HG03575 (cell line): Measurements from ENCODE around the gene VNN1.
A peak's percentile ranks its signal among the peaks of the same experiment; 100 is the strongest.
"Not testable (repeated sequence)": the region's sequence is repeated elsewhere in the genome, so short reads cannot be mapped to it uniquely, and the experiment has no call there.

Experiments used
- ATAC-seq: cut with Tn5 transposase; IDR thresholded peaks from one replicate; pipeline ENCODE4 v1.9.1; 2021; ENCODE audit not compliant: unreplicated experiment, insufficient number of reproducible peaks, low FRiP score; ENCODE audit errors: extremely low read depth

The VNN1 gene

DNA sequence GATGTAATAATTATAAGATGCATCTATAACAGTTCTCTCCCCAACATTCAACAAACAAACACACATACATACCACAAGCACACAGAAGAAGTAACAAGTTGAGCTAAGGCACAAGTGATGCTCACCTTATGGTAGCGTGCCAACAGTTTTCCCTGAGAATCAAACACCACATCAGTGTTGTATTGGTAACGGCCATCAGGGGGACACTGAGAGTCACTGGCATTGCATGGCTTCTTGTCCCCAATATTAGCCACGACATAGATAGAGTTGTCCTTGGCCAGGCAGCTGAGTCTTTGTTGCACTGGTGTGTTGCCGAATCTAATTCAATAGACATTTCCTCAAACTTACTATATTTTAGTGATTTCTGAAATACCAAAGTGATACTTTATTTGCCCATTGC, 14.8 kb upstream of the VNN1 start:
- no peak for ATAC-seq

DNA sequence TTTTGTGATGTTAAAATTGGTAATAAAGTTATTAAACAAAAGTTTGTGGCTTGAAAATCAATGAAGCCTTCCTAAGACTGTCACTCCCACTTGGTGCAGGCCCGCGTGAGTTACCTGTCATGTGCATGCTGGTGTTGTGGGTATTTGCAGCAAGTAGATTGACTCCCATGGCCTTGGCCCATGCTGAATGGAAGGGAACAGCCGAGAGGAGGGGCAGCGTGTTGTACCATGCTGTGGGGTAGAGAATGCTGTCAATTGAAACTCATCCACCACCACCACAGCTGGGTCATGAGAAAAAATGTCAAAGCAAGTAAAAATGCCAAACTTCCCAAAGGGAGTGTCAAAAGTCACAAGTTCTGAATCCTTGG, 12.7 kb upstream of the VNN1 start:
- no peak for ATAC-seq

DNA sequence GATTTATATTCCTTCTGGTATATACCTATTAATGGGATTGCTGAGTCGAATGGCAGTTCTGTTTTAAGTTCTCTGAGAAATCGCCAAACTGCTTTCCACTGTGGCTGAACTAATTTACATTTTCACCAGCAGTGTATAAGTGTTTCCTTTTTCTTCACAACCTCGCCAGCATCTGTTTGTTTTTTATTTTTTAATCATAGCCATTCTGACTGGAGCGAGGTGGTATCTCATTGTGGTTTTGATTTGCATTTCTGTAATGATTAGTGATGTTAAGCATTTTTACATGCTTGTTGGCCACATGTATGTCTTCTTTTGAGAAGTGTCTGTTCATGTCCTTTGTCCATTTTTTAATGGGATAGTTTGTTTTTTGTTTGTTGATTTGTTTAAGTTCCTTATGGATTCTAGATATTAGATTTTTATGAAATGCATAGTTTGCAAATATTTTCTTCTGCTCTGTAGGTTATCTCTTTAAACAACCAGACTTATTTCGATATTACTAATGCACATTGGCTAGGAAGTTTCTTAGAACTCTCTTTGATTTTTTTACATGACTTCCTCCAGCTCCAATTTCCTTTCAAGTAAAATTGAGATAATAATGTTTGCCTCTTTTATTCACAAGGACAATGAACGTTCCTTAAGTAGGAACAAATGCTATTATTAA, 12.2 kb upstream of the VNN1 start:
- ATAC-seq, result peak; percentile 77

DNA sequence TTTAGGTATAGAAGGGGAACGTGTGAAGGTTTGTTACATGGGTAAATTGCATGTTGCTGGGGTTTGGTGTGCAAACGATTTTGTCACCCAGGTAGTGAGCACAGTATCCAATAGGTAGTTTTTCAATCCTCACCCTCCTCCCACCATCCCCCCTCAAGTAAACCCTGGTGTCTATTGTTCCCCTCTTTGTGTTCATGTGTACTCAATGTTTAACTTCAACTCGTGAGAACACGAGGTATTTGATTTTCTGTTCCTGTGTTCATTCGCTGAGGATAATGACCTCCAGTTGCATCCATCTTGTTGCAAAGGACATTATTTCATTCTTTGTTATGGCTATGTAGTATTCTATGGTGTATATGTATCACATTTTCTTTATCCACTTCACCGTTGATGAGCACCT, 11.6 kb upstream of the VNN1 start:
- ATAC-seq, result peak; percentile 6

DNA sequence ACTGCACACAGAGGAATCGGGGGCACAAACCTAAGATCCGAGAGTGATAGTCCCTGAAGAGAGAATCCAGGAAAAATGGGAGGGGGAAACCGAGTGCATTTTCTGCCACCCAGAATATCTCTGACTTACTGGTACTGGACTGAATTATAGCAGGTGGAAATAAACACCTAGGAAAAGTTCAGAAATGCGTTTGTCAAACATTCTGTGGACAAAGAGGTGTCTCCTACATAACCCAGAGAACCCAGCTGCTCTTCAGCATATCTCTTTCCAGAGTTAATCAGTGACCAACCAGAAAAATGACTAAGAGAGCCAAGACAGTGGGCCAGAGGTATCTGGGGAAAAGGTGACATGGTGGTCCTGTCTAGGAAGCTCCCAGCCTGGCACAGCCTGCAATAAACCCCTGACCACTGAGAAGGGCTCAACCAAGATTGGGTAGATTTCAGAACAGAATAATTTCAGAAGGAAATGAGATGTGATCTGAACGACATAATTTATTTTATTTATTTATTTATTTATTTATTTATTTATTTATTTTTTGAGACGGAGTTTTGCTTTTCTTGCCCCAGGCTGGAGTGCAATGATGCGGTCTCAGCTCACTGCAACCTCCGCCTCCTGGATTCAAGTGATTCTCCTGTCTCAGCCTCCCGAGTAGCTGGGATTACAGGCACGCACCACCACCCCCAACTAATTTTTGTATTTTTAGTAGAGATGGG, 6.0 kb upstream of the VNN1 start:
- no peak for ATAC-seq

DNA sequence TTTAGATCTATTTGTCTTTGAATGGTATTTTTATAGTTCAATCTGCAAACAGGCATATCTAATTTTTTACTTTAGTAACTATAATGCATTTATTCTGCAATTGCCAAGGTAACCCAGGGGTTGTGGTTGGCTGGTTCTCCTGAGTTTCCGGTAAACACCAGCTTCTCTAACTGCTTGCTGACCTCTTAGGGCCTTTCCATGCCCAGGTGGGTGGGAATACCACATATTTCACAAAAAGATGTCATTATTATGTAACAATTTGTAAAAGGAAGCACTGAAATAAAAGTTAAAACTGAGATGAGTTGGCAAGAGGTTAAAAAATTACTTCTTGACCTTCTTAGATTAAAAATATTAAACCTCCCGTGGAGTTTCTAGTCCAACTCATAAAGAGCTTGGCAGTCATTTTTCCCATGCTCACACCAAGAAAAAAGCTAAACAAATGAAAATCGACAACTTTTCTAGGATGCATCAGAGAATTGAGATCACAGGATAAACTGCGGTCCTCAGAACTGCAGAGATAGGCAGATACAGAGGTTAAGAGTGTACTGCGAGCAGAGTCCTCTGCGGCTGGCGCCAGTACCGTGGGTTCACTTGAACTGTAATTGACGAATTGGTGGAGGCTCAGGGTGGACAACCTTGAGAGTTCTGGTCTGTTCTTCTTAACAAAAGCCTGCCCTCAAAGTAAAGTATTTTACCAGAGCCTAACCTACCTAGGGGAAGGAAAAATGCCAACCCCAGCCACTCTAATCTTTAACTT, 2.2 kb upstream of the VNN1 start:
- ATAC-seq, result no peak

DNA sequence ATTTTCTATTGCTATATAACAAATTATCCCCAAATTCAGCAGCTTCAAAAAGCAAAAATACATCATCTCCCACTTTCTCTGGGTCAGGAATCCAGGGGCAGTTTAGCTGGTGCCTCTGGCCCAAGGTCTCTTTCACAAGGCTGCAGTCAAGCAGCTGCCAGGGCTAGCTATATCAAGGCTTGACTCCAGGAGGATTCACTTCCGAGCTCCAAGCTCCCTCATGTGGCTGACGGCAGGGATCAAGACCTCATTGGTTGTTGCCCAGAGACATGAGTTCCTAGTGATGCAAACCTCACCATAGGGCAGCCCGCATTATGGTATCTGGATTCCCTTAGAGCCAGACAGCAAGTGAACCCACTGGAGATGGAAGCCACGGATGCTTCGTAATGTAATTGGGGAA, 1.3 kb upstream of the VNN1 start:
- ATAC-seq, result no peak

DNA sequence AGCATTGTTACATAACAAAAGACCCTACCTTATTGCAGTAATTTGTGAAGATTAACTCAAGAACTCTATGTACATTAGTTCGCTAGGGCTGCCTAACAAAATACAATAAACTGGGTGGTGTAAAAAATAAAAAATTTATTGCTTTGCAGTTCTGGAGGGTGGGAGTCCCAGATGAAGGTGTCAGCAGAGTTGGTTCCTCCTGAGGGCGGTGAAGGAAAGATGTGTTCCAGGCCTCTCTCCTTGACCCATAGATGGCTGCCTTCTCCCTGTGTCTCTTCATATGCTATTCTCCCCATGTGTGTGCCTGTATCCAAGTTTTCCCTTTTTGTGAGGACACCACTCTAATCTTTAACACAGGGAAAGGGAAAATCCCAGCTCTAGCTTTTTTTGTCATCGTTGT, 305 bp upstream of the VNN1 start:
- no peak for ATAC-seq

DNA sequence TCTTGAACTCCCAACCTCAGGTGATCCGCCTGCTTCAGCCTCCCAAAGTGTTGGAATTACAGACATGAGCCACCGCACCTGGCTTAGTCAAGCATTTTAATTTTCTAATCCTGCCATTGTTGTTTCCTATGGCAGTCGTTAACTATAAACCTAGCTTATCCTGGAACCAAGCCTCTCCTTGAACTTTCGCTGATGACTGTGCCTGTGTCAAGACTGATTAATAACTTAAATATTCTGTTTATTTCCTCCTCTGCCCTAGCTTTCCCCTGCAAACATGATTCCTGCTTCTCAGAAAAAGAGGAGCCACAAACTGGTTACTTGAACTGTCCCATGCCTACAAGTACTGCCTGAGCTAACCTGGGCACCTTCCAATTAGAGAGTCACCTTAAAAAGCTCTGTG, 1.5 kb downstream of the VNN1 start:
- ATAC-seq, result no peak

DNA sequence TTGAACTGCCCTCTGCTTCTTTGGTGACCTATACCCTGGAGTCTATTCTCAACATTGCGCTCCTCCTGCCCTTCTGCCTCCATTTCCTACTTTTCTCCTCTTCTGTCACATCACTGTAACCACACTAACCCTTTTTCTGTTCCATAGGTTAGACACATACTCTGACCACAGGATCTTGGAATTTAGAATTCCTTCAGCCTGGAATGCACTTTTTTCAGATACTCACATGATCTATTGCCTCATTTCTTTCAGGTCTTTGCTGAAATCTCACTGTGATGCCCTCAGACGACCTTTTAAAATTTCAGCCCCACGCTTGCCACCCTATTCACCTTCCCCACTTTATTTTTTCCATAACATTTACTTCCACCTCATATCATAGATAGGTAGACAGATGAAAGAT, 5.1 kb downstream of the VNN1 start:
- no peak for ATAC-seq

DNA sequence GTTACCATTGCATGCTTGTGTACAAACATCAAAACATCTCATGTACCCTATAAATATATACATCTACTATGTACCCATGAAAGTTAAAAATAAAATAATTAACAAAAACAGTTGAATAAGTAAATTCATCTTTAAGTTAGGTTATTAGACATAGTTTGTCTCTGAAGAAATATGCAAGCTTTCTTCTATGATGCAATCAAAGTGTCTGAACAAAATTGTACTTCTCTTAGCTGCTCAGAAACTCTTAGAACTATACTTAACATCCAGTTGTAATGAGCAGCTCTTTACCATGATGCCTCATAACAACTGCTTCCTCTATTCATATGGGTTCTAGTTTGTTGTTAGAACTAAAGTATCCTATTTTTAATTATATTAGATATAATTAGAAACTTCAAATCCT, 5.9 kb downstream of the VNN1 start:
- no peak for ATAC-seq

DNA sequence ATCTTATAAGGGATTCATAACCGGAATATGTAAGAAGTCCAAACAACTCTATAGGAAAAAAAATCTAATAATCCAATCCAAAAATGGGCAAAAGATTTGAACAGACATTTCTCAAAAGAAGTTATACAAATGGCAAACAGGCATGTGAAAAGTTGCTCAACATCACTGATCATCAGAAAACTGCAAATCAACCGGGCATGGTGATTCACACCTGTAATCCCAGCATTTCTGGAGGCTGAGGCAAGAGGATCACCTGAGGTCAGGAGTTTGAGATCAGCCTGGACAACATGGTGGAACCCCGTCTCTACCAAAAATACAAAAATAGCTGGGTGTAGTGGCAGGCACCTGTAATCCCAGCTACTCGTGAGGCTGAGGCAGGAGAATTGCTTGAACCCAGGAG, 7.1 kb downstream of the VNN1 start:
- not testable (repeated sequence) for ATAC-seq

DNA sequence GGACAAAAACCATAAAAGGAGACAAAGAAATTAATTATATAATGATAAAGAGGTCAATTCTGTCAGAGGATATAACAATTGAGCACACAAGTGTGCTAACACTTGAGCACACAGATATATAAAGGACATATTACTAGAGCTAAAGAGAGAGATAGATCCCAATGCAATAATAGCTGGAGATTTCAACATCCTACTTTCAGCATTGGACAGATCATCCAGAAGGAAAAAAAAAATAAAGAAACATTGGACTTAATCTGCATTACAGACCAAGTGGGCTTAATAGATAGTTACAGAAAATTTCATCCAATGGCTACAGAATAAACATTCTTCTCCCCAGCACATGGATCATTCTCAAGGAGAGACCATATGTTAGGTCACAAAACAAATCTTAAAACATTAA, 9.9 kb downstream of the VNN1 start:
- ATAC-seq, result no peak

DNA sequence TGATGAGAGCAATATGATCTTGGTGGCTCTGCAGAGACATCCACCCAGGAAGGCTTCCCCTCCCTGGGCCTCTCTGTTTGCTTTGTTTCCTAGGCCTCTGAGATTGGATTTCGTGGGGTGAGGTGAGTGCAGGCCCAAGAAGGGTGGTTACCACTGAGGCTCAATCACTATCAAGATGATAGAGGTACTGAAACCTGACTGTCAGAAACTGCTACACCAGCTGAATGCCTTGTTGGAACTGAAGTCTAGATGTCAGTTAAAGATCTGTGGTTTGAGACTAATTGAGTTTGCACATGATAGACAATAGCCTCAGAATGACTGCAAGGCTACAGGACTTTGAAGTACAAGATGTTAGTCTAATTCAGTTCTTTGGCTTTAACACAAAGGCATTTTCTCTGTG, 15.2 kb downstream of the VNN1 start:
- peak; percentile 70 for ATAC-seq

DNA sequence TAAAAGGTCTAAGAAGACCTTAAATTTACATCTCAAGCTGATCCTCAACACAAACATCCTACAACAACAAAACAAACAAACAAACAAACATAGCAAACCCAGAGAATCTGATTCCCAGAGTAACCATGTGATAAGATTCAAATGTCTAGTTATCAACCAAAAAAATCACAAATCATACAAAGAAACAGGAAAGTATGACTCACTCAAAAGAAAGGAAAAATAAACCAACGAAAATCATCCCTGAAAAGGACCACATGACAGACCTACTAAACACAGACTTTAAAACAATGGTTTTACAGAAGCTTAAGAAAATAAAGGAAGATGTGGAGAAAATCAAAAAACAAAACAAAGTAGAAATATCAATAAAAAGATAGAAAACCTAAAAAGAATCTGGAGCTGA, 18.1 kb downstream of the VNN1 start:
- ATAC-seq, result no peak

DNA sequence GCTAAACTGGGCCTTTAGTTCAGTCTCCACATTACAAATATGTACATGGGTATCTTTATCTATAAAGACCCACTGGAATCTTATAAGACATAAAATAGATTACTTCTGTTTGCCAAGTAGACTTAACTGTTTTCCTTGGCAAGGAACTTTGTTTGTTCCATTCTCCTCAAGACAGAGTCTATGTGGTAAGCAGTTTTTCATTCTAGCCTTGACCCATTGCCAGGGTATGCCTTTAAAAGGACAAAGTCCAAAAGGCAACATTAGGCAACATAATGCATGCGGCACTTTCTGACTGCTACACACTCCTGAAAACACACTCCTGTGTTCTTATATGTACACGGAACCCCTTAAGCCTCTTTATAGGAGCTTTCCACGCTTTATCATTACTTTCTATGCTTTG, 20.4 kb downstream of the VNN1 start:
- no peak for ATAC-seq

DNA sequence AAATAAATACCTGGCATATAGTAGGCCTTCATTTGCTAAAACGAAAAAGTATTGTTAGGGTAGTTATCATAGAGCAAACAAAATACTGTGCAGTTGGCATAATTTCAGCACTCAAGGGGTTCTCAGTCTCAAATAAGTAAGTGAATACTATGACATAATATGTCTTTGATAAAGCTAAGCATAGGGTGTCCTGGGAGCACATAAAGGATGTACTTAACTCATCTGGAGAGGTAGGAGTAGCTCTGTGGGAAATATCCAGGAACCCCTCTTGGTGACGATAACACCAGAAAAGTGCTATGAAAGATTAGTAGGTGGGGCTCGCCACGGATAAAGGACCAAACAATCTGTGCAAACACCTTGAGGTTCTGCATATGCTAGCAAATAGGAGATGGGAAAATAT, 23.2 kb downstream of the VNN1 start:
- ATAC-seq, result no peak

DNA sequence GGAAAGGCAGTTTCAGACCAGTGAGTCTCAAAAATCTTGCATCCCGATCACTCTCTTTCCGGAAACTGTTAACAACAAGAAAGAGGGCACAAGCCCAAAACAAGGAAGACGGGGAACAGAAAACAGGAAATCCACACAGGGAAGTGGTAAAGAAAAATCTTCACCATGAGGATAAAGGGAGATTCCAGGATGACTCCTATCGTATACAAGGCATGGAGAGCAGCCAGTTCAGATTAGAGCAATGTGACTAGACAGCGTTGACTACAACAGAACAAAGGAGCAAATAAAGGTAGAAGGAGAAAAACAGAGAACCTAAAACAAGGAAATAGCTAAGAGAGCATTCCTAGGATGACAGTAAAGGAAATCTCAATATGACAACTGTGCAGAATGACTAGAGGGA, 26.5 kb downstream of the VNN1 start:
- ATAC-seq, result no peak

DNA sequence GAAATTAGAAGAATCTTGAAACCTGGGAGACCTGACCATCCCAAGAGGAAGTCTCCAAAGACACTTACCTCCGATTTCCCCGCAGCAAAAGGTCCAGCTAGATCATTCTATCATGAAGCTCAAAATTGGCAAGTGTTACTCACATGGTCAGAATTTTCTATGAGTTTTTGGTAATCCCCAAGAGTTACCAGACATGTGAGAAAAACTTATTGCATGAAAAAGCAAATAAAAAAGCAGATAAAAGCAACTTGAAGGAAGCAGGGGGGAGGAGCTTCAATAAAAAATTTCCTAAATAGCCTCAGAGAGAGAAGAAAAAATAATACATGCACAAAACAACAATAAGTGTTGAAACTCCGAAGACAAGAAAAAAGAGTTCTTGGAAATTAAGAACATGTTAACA, 27.3 kb downstream of the VNN1 start:
- no peak for ATAC-seq

DNA sequence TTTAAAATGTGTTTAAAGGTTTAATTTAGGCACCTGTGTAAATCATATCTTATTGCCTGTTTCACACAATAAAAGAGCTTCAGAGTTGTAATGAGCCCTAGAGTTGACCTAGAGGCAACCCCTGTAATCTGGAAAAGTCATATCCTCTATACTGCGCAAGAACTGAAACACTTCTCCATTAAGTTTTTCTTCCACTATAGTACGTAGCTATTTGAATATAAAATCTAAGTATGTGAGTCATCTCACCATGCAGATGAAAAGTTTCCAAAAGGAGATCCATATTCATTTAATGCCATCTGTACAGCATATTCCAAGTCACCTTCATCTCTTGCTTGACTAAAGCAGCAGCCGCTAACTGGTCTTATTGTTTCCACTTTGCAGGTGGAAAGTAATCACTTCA, 28.8 kb downstream of the VNN1 start:
- no peak for ATAC-seq
